SKM-1 treated with dmso at 0.1 percent for 144 hours (cell line): ENCODE data around the gene ARL4D.
"Not testable (repeated sequence)": the region's sequence is repeated elsewhere in the genome, so short reads cannot be mapped to it uniquely, and the experiment has no call there.

Source experiments
- DNase-seq: peaks from one replicate; lab custom pipeline; 2025; ENCODE audit not compliant: unreplicated experiment; lab: John Stamatoyannopoulos, UW

The ARL4D gene, protein sequence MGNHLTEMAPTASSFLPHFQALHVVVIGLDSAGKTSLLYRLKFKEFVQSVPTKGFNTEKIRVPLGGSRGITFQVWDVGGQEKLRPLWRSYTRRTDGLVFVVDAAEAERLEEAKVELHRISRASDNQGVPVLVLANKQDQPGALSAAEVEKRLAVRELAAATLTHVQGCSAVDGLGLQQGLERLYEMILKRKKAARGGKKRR

DNA sequence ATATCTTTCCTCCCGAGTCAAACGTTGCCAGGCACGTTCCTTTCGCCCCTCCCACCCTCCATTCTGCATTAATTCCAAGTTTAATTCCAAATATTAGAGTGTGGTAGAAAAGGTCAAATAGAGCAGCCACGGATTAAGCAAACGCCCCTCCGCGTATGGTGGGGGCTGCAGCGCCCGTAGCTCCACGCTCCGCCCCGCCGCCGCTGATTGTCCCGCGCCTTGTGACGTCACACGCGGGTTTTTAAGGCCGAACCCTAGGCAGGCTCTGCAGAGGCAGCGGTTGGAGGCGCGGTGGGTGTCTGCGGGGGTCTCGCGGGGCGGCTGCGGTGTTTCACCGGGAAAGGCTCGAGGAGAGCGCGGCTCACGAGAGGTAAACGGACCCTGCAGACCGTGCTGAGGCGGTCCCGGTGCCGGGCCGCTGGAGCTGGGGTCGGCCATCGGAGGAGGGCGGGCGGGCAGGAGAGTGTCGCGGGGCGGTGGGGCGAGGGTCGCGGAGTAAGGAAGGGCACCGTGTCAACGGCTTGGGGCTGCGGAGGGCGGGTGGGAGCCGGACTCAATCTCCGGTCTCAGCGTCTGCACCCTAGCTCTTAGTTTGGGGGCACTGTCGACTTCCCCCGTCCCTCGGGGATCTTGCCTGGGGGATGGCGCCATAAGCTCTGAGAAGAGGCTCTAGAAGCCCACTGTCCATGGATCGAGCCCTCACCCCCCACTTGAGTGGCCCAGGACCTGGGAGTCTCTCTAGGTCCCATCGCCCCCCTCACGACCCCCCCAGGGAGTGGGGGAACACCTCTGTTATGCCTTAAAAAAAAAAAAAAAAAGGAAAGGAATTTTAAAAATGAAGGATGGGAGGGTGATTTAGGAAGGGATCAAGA lies at the start of gene ARL4D:
Gene ARL4D (plus strand): TSS at position 270 of the 872 bp plus-strand sequence. CDS start 740 bp downstream, outside the sequence.
- peak; percentile 59 for DNase-seq

DNA sequence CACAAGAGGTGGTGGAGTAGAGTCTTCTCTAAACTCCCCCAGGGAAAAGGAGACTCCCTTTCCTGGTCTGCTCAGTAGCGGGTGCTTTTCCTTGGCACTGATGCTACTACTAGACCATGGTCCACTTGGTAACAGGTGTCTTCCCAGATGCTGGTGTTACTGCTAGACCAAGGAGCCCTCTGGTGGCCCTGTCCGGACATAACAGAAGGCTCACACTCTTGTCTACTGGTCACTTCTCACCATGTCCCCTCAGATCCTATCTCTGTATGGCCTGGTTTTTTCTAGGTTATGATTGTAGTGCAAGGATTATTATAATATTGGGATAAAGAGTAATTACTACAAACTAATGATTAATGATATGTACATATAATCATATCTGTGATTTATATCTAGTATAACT lies 49.7 kb upstream of the ARL4D start:
- DNase-seq: no peak

DNA sequence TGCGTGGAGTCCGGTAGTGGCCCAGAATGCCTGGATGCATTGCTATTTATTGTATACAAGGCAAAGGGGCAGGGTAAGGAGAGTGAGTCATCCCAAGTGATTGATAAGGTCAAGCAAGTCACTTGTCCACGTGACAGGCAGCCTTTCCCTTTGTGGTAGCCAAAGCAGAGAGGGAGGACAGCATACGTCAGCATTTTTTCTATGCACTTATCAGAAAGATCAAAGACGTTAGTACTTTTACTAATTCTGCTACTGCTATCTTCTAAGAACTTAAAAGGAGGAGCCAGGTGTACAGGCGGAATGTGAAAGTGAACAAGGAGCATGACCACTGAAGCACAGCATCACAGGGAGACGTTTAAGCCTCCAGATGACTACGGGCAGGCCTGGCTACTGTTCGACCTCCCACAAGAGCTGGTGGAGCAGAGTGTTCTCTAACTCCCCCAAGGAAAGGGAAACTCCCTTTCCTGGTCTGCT lies 47.9 kb upstream of the ARL4D start:
- DNase-seq: no peak

DNA sequence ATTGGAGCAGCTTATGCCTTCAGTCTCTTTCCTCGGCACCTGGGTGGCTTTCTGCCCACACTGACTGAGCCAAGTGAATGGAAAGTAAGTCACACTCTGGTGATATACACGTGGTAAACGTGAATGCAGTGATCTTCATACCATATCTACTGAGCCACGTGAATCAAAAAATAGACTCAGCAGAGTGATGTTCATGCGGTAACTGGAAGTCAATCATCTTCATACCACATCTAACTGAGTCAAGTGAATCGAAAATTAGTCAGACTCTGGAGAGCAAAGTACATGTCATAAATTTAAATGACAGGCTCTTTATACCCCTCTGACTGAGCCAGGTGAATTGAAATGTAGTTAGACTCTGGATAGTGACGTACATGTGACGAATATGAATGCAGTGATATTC lies 47.1 kb upstream of the ARL4D start:
- no peak for DNase-seq

DNA sequence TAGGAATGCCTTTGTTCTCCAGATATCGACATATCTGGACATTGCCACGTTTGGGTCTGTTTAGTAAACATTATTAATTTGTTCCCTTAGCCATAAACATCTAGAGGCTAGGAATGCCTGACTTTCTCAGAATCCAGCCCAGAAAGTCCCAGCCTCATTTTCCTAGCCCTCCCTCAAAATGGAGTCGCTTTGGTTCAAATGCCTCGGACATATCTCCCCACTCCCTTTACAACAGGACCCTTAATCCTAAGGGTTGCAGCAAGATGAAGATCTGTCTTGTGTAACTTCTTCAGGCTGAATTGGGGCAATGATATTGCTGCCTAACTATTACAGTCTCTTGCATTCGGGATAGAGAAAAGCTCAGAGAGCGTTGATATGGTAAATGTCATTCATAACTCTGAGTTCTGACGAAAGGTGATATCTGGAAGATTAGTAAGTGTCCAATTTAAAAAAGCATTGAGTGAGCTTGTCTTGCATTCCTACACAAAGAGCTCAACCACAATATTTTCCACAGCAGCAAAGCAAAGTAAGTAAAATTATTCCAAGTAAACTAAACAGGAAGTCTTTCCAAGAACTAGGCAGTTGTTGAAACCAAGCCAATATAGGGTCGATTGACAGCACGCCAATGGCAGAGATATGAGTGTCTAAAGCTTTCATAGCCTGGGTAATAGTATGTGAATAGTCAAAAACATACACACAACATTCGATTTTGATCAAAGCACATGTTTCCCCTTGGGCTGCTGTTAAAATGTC lies 46.0 kb upstream of the ARL4D start:
- DNase-seq: no peak

DNA sequence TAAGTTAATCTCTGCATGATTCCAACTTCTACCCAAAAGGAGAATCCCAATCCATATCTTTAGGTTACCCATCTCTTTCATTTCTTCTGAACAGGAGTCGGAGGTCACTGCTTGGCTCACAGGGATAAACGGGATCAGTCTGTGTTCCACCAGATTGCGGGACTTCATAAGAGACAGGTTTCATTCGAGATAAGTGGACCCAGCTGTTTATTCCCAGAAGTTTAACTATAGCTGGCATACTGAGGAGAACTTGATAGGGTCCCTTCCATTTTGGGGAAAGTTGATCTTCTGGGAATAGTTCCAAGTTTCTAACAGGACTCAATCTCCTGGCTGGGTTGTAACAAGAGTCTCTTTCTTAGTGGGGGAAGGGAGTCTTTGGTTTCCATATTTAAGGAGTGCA lies 45.4 kb upstream of the ARL4D start:
- DNase-seq: no peak

DNA sequence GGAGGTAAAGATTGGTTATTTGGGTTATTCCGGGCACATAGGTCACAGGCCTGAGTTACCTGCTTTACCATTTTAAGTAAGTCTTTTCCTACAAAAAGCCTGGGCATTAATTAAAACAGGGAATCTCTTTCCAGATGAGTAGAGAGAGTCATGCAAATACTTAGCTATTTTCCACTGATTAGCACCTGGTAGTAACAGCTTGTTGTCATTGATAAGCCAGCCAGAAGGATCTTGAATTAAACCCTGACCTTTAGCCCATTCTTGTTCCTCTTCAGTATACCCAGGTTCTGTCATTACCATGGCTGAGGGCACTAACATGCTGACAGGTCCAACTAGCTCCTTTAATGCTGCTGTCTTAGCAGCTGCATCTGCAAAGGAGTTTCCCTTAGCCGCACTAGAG lies 44.4 kb upstream of the ARL4D start:
- DNase-seq: no peak

DNA sequence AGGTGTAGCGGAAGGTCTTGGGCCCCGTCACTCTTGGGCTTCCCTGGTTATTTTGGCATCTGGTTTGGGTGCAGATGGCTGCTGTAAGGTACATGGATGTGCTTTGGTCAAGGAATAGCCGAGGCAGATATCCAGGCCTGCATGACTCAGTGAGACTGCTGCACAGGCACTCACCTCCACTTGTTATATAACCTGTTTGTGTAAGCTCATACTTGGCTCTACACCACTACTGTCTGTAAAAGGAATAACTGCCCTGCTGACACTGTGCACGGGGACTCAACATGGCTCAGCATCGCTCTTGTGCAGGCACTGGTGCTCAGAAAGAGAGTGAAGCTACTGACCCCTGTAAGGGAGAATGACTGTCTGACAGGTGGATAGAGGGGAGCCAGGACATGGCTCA lies 42.3 kb upstream of the ARL4D start:
- no peak for DNase-seq

DNA sequence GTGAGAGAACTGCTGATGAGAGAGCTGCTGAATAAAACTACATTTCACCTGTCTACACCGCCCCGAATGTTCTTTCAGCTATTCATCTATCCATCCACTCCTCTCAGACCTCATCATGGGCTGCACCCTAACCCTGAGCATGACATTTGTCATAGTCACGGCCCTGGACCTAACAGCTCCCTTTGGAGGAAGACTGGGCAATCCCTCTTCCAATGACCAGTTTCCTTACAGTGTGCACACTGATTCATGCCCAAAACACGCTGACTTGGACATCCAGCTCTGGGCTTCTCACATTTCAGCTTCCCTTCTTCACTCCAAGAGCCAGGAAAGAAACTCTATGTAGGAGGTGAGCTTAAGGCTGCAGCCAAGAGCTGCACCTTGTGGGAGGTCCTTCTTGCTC lies 41.8 kb upstream of the ARL4D start:
- DNase-seq: no peak

DNA sequence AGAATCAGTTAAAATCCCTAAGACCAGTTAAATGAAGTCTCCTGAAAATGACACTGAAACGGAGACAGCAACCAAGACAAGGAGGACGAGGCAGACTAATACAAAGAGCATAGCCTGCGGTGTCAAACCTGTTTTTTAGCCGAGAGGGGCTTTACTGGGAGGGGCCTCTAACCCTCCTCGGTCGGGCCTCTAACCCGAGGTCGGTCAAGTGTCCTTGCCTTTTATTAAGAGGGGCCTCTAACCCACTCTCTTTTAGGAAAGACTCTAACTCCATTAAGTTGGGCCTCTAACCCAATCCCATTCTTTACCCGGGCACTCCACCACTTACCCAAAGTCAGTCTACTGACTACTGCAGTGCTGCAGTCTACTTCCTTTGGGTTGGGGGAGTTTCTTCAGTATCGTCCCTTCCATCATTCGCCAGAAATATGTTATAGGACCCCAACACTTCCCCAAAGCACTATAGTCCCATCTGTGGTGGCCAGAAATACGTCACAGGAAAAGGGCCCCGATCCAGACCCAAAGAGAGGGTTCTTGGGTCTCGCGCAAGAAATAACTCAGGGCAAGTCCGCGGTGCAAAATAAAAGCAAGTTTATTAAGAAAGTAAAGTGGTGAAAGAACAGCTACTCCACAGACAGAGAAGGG lies 39.2 kb upstream of the ARL4D start:
- no peak for DNase-seq

DNA sequence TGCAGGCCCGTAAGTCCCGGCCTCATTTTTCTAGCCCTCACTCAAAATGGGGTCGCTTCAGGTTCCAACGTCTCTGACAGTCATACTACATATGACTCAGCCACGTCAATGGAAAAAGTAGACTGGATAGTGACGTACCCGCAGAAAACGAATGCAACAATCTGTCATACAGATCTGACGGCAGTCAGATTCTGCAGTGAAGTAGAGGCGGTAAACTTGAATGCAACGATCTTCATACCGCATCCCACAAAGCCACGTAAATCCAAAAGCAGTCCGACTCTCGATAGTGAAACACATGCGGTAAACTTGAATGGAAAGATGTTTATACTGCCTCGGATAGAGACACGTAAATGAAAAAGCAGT lies 38.4 kb upstream of the ARL4D start:
- peak; percentile 45 for DNase-seq

DNA sequence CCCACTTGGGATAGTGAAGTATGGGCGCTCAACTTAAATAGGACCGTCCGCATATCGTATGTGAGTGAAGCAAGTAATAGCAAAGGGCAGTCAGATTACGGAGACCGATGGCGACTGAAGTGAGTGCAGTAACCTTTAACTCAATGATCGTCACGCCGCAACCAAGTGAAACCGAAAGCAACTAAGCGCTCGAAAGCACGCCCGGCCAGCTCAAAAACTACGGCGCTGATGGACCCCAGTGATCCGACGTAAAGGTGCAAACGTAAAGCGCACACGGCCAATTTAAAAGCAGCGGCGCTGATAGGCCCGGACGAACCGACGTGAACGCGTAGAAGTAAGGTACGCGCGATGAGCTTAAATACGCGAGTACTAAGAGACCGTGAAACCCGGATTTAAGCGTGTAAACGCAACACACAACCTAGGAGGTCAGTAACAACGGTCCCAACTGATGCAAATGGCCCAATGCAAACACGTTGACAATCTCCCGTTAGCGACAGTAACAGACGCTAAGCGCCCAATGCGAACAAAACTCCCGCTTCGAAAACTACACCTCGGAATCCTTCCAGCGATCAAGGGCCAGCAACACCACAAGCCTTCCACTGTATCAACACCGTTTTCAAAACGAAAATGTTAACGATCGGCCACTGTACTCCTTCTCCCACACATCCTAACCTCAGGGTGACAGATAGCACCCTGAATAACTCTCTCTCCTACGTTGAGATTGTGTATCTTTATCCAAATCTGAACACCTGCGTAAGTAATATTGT lies 37.9 kb upstream of the ARL4D start:
- peak; percentile 85 for DNase-seq

DNA sequence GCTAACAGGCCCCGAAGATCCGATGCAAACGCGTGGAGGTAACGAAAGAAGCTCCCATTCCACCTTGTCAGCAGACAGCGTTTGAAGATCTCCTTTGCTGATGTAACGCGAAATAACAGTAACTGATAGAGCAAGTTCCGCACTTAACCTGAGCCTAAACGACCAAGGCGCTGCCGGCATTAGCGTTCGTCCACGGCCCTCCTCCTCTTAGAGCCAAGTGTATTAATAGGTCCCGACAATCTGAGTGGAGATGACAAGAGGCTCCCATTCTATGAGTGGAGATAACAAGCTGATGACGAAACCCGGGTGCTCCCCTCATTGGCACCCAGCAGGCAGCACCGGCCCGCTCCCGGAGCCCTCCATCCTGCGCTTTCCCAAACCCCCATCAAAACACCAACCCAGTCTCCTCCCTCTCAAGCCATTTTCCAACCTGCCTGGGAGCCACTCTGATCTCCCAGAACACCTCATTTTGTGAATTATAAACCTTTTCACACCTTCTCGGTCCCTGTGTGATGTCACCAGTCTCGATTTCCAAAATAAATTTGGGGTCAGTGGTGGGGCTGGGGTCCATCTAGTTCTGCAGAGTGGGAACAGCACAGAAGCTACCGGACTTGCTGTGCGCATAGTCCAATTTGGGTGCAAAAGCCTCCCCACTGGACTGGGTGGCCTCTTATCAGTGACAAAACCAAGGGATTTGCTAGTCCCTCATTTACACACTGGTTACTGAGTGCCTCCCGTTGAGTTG lies 35.4 kb upstream of the ARL4D start:
- no peak for DNase-seq

DNA sequence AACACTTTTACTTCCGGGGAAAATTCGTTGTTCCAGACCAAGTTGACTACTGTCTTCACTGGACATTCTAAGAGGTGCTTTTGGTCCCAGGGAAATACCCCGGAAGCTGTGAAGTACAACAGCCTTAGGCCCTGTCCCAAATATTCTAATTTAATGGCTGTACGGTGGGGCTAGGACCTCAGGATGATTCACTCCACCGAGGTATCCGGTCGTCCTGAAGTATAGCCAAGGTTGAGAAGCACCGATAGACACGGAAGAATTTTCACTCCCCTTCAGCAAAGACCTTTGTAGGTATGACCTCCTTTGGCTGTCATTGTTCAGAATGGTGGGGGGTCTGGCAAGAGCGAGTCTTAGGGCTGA lies 34.9 kb upstream of the ARL4D start:
- no peak for DNase-seq

DNA sequence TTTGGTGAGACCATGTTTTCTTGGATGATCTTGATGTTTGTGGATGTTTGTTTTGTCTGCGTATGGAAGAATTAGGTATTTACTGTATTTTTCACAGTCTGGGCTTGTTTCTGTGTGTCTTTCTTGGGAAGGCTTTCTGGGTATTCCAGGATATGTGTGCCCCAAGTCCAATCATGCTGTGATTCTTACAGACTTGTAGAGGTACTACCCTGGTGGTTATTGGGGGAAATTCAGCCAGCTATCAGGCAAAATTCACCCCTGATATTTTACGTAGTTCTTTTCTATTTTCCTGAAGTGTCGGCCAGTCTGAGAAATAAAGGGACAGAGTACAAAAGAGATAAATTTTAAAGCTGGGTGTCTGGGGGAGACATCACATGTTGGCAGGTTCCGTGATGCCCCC lies 33.4 kb upstream of the ARL4D start:
- DNase-seq: no peak

DNA sequence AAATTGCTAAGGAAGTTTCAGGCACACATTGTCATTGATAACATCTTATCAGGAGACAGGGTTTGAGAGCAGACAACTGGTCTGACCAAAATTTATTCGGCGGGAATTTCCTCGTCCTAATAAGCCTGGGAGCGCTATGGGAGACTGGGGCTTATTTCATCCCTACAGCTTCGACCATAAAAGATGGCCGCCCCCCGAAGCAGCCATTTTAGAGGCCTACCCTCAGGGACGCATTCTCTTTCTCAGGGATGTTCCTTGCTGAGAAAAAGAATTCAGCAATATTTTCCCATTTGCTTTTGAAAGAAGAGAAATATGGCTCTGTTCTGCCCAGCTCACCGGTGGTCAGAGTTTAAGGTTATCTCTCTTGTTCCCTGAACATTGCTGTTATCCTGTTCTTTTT lies 32.9 kb upstream of the ARL4D start:
- not testable (repeated sequence) for DNase-seq

DNA sequence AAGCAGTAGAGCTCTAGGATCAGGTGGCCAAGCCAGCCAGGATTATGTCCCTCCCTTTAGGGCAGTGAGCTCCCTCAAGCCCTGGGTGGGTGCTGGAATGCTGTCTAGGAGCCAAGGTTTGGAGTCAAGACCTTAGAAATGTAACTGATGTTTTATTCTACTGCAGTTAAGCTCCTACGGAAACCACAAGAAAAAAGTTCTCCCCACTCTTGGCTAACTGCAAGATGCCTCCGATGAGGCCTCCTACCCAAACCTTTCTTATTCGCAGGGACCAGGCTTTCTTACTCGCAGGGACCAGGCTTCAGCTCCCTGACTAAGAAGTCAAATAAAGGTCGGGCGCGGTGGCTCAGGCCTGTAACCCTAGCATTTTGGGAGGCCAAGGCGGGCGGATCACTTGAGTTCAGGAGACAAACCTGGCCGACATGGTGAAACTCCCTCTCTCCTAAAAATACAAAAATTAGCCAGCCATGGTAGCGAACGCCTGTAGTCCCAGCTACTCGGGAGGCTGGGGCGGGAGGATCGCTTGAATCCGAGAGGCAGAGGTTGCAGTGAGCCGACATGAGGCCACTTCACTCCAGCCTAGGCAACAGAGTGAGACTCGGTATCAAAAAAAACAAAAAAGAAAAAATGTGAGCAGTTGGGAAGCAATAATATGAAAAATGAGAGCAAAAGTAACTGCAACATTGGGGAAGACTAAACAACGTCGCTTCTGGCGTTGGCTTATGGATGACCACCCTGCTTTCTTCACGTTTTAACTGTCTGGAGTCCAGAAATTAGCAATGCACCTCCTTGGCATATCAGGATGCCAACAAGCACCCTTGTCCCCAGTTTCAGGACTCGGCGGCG lies 31.7 kb upstream of the ARL4D start:
- no peak for DNase-seq

DNA sequence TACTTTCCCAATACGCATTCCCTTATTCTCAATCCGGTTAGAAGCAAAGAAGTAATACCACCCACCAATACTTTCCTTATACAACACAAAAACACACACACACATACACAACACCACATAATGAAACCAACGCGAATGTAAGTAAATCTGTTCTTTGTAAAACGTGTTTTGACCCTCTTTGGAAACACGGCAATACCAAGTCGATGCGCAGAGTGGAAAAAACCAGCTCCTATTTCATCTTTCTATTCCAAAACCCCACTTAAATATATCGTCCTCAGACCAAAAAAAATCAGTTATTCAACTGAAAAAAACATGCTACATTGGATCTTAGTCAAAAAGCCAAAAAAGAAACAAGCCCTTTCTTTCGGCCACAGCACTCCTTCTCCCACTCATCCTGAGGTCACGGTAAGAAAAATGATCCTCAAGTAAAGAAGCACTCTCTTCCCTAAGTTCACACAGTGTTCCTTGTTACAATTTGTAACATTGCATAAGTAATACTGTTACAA lies 31.0 kb upstream of the ARL4D start:
- peak; percentile 90 for DNase-seq
